K562 (cell line): ENCODE data around the gene KIF19. TPM values are rescaled to one million over a fixed set of nuclear protein-coding genes. Genes with fewer than 3 reads are reported as not detected.

Experiments
- COPS2 ChIP-seq: fragments of 450-650 bp; conservative IDR thresholded peaks from 2 replicates; pipeline ENCODE4 v1.6.1; 2016; ENCODE audit warnings: mild to moderate bottlenecking, moderate library complexity
- DDX20 ChIP-seq: fragments of 450-650 bp; IDR thresholded peaks from 2 replicates; pipeline ENCODE4 v1.6.1; 2016; ENCODE audit warnings: missing genetic modification characterization, low read depth, mild to moderate bottlenecking, missing compliant biosample characterization, moderate library complexity
- HDGF ChIP-seq: fragments of 450-650 bp; IDR thresholded peaks from 2 replicates; pipeline ENCODE4 v1.6.1; 2016
- HNRNPLL ChIP-seq: fragments of 200-400 bp; formaldehyde crosslinking; IDR thresholded peaks from 2 replicates; pipeline ENCODE4 v1.6.1; 2017; ENCODE audit warnings: low read length, low read depth, mild to moderate bottlenecking; ENCODE audit not compliant: poor library complexity, severe bottlenecking
- MEIS2 ChIP-seq: fragments of 450-650 bp; IDR thresholded peaks from 2 replicates; pipeline ENCODE4 v1.6.1; 2014; ENCODE audit warnings: mild to moderate bottlenecking; ENCODE audit not compliant: partially characterized antibody
- NR1H2 ChIP-seq: sonication (generic); formaldehyde crosslinking; IDR thresholded peaks from 2 replicates; pipeline ENCODE4 v1.4.0; 2020; ENCODE audit warnings: mild to moderate bottlenecking, missing genetic modification reagents
- OTX1 ChIP-seq: fragments of 450-650 bp; formaldehyde crosslinking; IDR thresholded peaks from 2 replicates; pipeline ENCODE4 v1.4.0; 2022; ENCODE audit warnings: mild to moderate bottlenecking
- PCBP2 ChIP-seq: fragments of 200-400 bp; formaldehyde crosslinking; IDR thresholded peaks from 2 replicates; pipeline ENCODE4 v1.6.1; 2018; ENCODE audit warnings: low read length, low read depth, mild to moderate bottlenecking, moderate library complexity; ENCODE audit not compliant: poor library complexity, severe bottlenecking
- RB1 ChIP-seq: fragments of 450-650 bp; IDR thresholded peaks from 2 replicates; pipeline ENCODE4 v1.6.1; 2017; ENCODE audit warnings: low read depth, mild to moderate bottlenecking
- RFX7 ChIP-seq: fragments of 250-450 bp; sonication (Bioruptor Pico); IDR thresholded peaks from 2 replicates; pipeline ENCODE4 v1.5.1; 2021; ENCODE audit warnings: mild to moderate bottlenecking
- RUNX1 ChIP-seq: sonication (generic); IDR thresholded peaks from 2 replicates; pipeline ENCODE4 v1.6.1; 2016; ENCODE audit warnings: antibody characterized with exemption, low read depth
- SREBF1 ChIP-seq: fragments of 150-350 bp; IDR thresholded peaks from 2 replicates; pipeline ENCODE4 v1.6.1; 2014; ENCODE audit warnings: antibody characterized with exemption, low read depth, low read length, borderline replicate concordance
- TGIF2 ChIP-seq: sonication (generic); formaldehyde crosslinking; IDR thresholded peaks from 2 replicates; pipeline ENCODE4 v1.8.1; 2022; ENCODE audit warnings: mild to moderate bottlenecking, missing genetic modification reagents, moderate library complexity
- TRIM28 ChIP-seq: fragments of 450-650 bp; IDR thresholded peaks from 2 replicates; pipeline ENCODE4 v1.6.1; 2017
- XRCC4 ChIP-seq: IDR thresholded peaks from one replicate; pipeline ENCODE4 v1.6.1; 2011; ENCODE audit not compliant: insufficient read depth, insufficient read length; ENCODE audit errors: extremely low read depth
- ZNF165 ChIP-seq: fragments of 250-450 bp; sonication (Bioruptor Pico); IDR thresholded peaks from 2 replicates; pipeline ENCODE4 v1.4.0; 2020; ENCODE audit warnings: borderline replicate concordance
- ZNF764 ChIP-seq: fragments of 250-450 bp; sonication (Bioruptor Pico); IDR thresholded peaks from 2 replicates; pipeline ENCODE4 v1.4.0; 2020; ENCODE audit warnings: low read depth, mild to moderate bottlenecking, moderate library complexity
- ZNF785 ChIP-seq: fragments of 250-450 bp; sonication (Bioruptor Pico); IDR thresholded peaks from 2 replicates; pipeline ENCODE4 v1.4.0; 2020; ENCODE audit warnings: mild to moderate bottlenecking
- polyA plus RNA-seq, 8 experiments: library from polyadenylated mRNA; depleted of rRNA in 4 of 8; stranded (reverse) in 5 of 8; unstranded in 3 of 8; fragments of >200 nt; fragmentation: Nextera tagmentation in 2 of 8; fragmentation: Illumina TruSeq in 1 of 8; extraction: Ambion mirVana in 2 of 8; extraction: Trizol in 1 of 8; gene quantifications; 2 replicates each; pipeline versions ENCODE4 v1.2.1 to v1.2.3, GENCODE V29; 2011 to 2014; ENCODE audit warnings: inconsistent platforms in 1 of 8, missing spikeins in 1 of 8
- total RNA-seq, 7 experiments: library from RNA; depleted of rRNA in 6 of 7; stranded (reverse); fragments of >200 nt in 6 of 7; fragmentation: Illumina TruSeq in 2 of 7; extraction: Trizol in 2 of 7; gene quantifications; 2 replicates each; pipeline versions ENCODE4 v1.2.1 to v1.2.3, GENCODE V29; 2011 to 2021; ENCODE audit warnings: low replicate concordance in 1 of 7
- TF ChIP-seq, protein P1 (sequence below): IDR thresholded peaks from 2 replicates; pipeline ENCODE4 v1.6.1; 2016; ENCODE audit warnings: missing genetic modification characterization, missing compliant biosample characterization
- TF ChIP-seq, protein P2 (sequence below): fragments of 200-400 bp; formaldehyde crosslinking; IDR thresholded peaks from 2 replicates; pipeline ENCODE4 v1.6.1; 2017; ENCODE audit warnings: mild to moderate bottlenecking, low read depth, low read length, moderate library complexity
- TF ChIP-seq, protein P3 (sequence below): sonication (generic); formaldehyde crosslinking; IDR thresholded peaks from 2 replicates; pipeline ENCODE4 v1.9.0; 2022; ENCODE audit warnings: mild to moderate bottlenecking, missing genetic modification reagents
- TF ChIP-seq, protein P4 (sequence below): fragments of 250-450 bp; sonication (Bioruptor Pico); IDR thresholded peaks from 2 replicates; pipeline ENCODE4 v1.8.0; 2022; ENCODE audit warnings: inconsistent platforms

KIF19 gene
- total and polyA plus RNA-seq, 9 of the 15 experiments (the other 6 are each of a cell fraction or from before 2014, with no cell fraction given): 0.10 TPM; not detected in 8

DNA sequence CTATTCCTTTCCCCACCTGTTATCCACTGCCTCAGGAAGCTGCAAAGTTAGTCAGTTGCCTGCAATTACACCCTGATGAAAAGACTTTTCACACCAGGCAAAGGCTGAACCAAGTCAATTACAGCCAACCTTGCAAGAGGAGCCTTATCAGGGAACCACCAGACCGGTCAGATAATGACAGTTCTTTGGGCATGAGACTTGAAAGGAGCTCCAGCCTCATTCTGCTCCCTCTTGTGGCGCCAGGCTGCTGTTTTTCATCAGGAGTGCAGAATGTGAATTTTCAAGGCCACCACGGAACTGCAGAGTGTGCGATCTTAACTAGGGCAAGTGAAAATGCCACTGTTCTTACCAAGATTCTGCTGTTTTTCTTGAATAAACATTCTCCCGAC, 29.5 kb upstream of the KIF19 start (continued):
- TF ChIP-seq HNRNPLL (no peak), PCBP2 (no peak), RUNX1 (no peak), RFX7 (no peak), TGIF2 (CRISPR knock-in tag) (no peak), COPS2 (no peak), HDGF (no peak), OTX1 (CRISPR knock-in tag) (no peak), NR1H2 (CRISPR knock-in tag) (no peak), ZNF764 (CRISPR knock-in tag) (no peak), RB1 (peak; percentile 71), MEIS2 (peak; percentile 72), XRCC4 (no peak), SREBF1 (no peak), ZNF785 (CRISPR knock-in tag) (no peak), DDX20 (tag) (no peak), TRIM28 (no peak), ZNF165 (CRISPR knock-in tag) (no peak)
- TF ChIP-seq, protein P1, sequence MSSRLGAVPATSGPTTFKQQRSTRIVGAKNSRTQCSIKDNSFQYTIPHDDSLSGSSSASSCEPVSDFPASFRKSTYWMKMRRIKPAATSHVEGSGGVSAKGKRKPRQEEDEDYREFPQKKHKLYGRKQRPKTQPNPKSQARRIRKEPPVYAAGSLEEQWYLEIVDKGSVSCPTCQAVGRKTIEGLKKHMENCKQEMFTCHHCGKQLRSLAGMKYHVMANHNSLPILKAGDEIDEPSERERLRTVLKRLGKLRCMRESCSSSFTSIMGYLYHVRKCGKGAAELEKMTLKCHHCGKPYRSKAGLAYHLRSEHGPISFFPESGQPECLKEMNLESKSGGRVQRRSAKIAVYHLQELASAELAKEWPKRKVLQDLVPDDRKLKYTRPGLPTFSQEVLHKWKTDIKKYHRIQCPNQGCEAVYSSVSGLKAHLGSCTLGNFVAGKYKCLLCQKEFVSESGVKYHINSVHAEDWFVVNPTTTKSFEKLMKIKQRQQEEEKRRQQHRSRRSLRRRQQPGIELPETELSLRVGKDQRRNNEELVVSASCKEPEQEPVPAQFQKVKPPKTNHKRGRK (tag): no peak
- TF ChIP-seq, protein P2, sequence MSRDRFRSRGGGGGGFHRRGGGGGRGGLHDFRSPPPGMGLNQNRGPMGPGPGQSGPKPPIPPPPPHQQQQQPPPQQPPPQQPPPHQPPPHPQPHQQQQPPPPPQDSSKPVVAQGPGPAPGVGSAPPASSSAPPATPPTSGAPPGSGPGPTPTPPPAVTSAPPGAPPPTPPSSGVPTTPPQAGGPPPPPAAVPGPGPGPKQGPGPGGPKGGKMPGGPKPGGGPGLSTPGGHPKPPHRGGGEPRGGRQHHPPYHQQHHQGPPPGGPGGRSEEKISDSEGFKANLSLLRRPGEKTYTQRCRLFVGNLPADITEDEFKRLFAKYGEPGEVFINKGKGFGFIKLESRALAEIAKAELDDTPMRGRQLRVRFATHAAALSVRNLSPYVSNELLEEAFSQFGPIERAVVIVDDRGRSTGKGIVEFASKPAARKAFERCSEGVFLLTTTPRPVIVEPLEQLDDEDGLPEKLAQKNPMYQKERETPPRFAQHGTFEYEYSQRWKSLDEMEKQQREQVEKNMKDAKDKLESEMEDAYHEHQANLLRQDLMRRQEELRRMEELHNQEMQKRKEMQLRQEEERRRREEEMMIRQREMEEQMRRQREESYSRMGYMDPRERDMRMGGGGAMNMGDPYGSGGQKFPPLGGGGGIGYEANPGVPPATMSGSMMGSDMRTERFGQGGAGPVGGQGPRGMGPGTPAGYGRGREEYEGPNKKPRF: no peak
- TF ChIP-seq, protein P3, sequence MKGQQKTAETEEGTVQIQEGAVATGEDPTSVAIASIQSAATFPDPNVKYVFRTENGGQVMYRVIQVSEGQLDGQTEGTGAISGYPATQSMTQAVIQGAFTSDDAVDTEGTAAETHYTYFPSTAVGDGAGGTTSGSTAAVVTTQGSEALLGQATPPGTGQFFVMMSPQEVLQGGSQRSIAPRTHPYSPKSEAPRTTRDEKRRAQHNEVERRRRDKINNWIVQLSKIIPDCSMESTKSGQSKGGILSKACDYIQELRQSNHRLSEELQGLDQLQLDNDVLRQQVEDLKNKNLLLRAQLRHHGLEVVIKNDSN: peak; percentile 18; the same call in 1 of the 2 replicates
- TF ChIP-seq, protein P4, sequence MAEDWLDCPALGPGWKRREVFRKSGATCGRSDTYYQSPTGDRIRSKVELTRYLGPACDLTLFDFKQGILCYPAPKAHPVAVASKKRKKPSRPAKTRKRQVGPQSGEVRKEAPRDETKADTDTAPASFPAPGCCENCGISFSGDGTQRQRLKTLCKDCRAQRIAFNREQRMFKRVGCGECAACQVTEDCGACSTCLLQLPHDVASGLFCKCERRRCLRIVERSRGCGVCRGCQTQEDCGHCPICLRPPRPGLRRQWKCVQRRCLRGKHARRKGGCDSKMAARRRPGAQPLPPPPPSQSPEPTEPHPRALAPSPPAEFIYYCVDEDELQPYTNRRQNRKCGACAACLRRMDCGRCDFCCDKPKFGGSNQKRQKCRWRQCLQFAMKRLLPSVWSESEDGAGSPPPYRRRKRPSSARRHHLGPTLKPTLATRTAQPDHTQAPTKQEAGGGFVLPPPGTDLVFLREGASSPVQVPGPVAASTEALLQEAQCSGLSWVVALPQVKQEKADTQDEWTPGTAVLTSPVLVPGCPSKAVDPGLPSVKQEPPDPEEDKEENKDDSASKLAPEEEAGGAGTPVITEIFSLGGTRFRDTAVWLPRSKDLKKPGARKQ (CRISPR knock-in tag): no peak
